HG03135 (cell line): ENCODE data around the gene ABHD5.

Experiments
- ATAC-seq: cut with Tn5 transposase; IDR thresholded peaks from one replicate; pipeline ENCODE4 v1.9.1; 2021; ENCODE audit warnings: mild to moderate bottlenecking, moderate library complexity; ENCODE audit not compliant: unreplicated experiment

Gene ABHD5

DNA sequence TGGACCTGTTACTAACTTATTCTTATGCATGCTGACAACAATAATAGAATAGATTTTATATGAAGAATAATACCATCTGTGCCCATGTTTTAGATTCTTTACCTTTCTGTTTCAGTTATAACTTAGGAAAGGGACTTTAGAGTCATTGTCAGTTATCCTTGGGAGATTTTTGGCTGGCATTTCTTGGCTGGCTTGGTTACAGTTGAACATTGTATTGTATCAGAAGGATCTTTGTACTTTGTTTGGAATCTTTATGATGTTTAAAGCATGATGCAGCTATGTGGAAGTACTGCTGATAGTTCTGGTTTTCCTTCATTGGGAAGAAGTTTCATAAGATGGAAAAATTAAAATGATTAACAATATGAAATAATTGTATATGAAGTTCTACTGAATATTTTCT, 19.9 kb downstream of the ABHD5 start:
- ATAC-seq, result no peak

DNA sequence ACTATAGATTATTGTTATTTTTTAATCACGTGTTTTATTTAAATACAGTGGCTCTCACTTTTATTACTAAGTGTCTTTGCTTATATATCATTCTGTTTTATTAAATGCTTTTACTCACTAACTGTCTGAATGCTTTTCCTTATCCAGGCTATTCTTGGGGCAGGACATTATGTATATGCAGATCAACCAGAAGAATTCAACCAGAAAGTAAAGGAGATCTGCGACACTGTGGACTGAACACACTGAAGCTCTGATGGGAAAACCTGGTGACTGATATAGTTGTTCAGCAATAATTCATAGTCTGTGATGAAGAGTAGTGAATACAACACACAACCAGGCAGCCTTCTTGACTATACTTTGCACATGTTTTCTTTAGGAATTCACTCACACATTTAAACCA, 27.6 kb downstream of the ABHD5 start:
- no peak for ATAC-seq

DNA sequence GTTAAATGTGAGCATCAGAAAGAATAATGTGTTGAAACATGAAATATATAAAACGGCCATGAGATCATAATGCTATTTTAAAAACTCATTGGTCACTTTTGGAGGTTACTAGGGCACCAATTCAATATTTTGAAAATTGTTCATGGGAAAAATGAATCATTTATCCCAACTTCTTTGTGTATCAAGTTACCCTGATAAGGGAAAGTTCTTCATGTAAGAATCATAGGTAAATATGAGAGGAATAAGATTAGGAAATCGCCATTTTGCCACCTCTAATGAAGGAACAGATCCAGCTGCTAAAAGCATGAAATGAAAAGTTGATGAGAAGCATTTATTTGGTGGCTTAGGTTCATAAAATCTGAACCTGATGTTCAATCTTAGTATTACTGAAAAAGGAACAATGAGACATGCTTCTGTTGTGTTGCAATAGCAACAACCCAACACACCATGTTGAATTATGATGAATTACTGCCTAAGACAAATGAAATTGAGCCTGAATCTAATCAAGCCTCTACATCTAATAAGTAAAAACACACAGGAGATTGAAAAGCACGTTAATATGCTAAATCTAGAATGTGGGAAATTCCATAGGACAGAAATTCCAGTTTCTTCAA, 32.5 kb downstream of the ABHD5 start:
- no peak for ATAC-seq

DNA sequence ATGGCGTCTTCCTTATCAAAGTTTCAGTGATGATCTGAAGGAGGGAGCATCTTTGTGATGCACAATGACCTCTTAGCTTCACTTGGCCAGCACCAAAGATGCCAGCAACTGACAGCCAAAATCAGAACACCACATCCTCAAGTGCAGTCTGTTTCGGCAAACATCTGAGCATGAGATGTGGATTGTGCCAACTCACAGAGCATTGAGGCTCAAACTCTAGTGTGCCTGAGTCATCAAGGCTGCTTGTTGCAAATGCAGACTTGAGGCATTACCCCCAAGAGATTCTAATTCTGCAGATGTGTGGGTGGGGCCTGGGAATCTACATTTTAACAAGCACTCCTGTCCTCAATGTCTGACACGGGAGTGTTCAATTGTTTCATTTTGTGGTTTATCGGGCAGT, 35.8 kb downstream of the ABHD5 start:
- no peak for ATAC-seq

DNA sequence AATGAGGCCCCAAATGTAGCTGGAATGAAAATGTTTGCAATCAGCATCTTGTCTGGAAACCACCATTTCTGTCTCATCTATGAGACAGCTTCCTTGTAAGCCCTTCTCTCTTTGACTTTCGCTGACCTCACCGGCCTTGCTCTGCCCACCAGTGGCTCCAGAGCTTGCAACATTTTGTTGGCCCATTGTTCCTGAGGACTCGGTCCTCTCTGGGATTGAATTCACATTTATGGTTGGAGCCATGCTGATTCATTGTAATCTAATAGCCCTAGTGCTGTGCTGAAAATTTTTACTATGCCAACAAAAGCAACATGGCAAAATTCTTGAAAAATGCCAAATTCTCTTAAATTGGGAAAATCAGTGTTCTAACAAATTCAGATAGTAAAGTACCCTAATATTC, 37.2 kb downstream of the ABHD5 start:
- no peak for ATAC-seq

DNA sequence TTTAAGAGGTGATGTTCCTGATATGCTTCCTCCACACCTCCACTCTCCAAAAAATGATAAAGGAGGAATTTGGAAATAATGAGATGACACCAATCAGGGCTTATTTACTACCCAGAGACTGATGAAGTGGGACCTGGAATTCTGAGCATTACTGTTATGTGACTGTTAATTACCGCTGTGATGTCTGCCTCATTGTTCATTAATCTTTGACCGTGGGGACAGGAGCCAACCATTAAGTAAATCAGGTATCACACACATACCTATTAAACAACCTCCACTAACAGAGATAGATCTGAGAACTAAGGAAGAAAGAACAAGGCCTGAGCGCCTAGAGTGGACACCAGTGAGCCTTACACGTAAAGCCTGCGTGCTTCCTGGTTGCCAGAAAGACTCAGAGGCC, 37.7 kb downstream of the ABHD5 start:
- ATAC-seq, result no peak

DNA sequence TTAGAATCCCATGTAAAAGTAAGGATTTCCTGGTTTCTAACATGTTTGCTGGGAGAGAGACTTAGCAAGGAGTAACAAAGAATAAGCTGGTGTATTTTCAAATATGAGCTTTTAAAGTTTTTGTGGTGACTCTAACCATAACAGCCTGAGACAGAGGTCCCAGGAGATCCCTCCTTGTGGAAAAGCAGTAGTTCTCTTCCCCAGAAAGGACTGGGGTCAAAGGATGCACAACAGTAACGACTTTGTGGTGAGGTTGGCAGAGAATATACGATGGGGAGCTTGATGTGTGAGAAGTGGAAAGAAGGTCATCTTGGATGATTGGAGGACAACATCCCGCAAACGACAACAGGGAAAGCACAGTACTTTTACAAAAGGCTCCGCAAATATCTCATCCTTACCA, 38.2 kb downstream of the ABHD5 start:
- ATAC-seq, result no peak

DNA sequence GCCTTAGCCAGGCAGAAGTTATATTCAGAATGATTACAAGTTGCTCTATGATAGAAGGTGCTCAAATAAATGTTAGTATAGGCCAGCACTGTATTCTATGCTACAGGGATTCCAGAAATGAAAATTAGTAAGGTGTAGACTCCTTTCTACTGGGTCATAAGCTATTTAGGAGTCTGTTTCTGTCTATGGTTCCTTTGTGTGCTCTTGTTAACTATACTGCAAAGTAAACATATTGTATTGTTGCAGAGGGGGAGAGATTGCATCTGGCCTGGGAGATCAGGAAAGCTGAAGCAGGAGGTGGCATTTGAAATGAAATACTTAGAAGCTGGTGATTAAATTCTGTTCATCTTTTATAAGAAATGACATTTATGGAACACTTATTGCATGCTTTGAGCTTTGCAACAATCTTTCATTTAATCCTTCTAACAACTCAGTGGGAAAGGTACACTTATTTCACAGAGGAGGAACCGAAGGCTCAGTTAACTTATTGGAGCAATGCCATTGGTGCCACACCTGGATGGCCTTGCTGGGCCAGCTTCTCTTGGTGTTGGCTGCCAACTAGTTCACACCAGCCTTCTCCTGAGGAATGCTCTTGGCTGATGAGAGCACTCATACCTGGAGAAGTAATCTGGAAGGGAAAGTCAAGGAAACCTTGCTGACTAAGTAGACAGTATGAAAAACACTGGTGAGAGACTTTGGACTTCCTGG, 39.1 kb downstream of the ABHD5 start:
- ATAC-seq, result no peak

DNA sequence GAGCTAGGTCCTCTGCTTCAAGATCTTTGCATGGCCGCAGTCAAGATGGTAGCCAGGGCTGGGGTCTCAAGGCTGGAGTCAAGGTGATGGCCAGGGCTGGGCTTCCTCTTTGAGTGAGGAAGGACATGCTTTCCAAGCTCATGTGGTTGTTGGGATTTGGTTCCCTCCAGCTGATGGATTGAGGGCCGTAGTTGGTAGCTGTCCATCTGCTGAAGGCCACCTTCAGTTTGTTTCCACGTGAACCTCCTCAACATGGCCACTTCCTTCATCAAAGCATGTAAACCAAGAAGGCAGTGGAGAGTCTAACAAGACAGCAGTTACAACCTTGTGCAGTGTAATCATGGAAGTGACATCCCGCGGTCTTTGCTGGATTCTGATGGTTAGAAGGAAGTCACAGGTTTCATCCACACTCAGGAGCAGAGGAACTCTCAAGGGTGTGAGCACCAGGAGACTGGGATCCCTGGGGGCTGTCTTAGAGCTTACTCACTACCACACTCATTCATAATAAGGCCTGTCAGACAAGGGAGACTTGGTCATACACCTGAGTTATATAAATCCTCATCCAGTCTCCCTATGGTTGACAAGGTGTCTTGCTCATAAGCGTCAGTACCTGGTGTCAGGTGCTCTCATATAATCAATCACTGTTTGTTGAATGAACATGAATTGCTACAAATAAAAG, 42.1 kb downstream of the ABHD5 start:
- no peak for ATAC-seq

DNA sequence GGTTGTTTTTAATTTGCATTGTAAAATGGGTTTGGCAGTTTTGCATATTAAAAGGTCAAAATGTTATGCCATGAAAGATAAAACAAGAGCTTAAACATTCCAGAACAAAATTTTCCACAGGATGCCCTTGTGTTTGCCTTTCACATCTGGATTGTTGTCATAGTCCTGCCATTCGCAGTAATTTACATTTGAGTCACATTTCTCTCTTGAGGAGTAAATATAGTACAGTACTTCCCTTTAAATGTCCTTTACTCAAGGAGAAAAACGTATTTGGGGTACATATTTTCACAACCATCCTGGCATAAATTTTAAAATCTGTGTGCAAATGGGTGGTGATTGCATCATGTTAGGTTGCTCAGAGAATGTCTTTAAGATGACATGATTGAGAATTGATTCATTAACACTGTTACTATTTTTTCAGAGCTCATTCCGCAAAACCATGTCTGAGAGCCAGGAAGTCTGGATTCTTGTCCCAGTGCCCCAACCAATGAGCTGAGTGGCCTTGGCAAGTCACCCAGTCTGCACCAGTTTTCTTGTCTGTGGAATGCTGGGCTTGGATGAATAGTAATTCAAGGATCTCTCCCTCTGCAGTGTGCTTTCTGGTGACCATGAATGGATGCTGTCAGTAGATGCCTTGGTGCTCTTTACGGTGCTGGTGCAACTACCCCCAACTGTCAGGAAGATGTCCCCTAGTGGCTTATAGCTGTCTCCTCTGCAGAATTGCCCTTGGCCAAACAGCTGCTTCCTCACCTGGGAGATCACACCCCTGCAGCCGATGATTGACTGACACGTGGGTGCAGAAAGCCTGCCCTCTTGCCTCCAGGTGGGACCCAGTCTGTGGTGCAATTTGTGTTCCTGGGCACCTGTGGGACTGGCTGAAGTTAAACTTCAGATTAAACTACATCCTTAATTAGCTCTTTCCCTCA, 43.0 kb downstream of the ABHD5 start:
- no peak for ATAC-seq

DNA sequence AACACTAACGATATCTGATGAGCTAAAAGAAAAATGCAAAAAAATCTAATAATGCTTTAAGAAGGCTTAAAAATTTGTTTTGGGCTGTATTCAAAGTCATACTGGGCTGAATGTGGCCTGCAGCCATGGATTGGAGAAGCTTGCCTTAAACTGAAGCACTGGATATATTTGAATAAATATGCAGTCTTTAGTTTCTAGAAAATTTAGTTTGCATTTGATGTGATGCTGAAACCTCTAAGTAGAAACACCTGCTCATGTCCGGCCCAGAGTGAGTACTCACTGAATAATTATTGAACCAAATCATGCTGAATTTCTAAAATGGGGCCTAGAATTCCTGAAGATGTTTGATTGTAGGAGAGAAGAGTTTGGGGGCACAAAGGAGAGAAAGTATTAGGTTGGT, 43.9 kb downstream of the ABHD5 start:
- no peak for ATAC-seq

DNA sequence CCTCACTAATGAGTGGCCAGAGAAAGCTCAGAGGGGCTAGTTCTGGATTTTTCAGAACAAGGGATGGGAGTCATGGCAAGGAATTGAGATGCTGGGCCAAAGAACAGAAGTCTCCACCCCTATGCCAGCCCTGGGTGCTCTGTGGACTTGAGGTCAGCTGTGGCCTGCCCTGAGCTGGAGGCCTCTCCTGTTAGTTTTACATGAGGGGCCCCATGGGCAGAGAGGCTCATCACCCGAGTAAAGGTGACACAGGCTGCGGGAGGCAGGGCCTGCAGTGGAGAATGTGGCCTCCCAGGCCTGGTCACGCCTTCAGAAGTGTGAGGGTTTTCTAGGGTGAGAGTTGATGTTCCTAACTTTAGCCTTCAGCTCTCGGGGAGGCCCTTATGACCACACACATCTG, 44.9 kb downstream of the ABHD5 start:
- ATAC-seq, result no peak

DNA sequence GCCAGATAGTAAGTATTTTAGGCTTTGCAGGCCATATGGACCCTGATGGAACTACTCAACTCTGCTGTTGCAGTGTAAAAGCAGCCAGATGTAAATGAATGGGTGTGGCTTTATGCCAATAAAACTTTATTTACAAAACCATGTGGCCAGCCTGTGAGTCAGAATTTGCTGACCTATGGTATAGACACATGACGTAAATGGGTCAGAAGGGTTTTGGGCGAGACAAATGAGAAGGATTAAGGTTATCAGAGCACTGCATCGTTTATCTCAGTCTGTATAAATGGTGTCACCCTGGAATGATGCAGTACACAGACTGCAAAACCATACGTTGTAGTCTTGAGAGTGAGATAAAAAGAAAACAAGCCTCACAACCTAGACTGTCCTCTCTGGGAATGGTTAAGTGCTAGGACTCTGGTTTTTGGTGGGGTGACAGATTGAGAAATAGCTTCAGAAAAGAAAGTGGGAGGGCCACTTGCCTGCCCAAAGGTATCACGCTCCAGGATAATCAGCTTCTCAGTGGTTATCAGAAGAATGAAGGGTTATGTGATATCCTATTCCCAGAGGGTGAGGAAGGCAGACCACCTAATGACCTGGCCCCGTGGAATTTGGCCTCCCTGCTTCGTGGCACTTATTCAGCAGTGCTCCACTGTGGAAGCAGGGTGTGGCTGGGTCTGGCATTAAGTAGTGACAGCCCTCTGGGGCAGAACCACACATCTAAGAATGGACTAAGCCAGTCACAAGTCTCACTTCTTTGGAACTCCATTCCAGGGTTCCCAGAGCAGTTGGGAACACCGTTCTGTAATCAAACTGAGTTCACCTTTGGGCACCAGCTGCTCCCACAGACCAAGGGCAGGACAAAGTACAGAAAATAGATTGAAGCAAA, 46.1 kb downstream of the ABHD5 start:
- ATAC-seq, result no peak

DNA sequence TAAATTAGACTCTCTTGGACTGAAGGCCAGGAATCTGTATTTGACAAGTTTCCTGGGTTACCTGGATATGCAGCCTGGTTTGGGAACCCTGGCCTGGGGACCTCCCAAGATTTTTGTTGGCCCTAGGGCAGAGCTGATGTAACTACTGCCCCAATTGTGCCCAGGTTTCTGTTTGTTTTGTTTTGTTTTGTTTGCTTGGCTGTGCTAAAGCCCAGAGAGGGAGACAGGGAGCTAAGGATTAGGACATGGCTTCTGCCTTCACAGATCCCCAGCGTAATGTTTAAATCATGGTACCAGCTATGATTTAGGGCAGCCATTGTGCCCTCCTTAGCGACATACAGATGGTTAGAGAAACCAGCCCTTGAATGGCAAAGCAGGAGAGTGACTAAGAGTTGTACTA, 47.6 kb downstream of the ABHD5 start:
- ATAC-seq, result no peak

DNA sequence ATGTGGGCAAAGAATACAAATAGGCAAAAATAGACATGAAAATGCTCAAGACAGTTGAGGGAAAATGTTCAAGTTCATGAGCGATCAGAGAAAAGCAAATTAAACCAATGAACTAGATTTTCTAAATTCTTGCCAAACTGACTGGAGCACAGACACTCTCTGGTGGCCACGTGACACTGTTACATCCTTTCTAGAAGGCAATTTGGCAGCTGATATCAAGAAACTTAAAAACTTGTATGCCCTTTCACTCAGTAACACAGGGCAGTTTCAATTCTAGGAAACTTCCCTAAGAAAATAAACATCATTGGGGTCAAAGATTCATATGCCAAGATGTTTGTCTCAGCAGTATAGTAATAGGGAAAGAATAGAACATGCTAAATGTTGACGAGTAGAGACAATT, 52.2 kb downstream of the ABHD5 start:
- ATAC-seq, result no peak

DNA sequence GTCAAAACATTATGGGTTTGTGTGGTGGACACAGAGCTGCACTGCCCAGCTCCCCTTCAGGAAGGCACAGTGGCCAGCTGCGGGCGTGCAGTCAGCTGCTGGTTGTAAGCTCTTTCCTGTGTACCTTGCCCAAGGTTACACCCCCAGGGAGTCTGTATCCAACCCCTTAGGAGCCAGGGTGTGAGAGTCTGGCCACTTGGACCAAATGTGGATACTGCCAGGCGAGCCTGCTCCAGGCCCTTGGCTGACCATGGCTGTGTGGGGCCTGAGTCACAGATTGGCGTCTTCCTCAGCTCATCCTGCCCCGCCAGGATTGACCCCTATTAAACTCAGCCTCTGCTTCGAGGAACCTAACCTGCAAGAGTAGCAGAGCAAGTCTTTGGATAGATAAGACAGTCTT, 56.9 kb downstream of the ABHD5 start:
- no peak for ATAC-seq

DNA sequence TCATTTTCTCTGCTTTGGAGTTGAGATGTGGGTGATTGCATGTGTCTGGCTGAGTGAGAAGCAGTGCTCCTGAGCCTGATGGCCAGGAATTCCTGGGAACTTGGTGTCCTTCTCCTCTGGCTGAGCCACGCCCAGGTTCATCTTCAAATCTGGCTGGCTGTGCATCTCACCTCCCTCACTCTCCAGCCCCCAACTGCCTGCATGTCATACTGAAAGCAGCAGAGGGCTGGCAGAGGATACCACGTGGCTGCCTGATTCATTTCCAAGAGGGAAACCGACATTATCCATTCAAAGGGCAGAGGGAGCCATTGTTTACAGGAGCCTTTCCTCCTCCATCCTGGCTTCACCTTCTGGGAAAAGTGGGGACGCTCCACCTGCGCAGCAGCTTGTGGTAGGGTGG, 57.4 kb downstream of the ABHD5 start:
- ATAC-seq, result no peak

DNA sequence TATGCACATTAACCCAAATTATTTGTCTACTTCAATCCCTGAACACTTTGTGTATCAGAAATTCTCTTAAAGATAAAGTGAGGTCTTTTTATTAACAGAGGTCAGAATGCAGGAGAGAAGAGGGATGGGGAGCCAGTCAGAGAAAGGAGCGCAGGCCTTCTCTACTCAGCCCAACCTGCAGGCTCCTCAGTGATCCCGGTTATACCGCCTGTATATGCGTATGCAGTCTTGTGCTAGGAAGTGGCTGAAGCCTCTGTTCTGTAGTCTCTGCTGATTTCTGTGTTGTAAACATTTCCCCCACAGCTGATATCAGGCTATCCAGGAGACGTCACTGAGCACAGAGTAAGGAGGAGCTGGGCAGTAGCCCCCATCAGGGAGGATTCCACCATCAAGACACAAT, 57.9 kb downstream of the ABHD5 start:
- ATAC-seq, result no peak

DNA sequence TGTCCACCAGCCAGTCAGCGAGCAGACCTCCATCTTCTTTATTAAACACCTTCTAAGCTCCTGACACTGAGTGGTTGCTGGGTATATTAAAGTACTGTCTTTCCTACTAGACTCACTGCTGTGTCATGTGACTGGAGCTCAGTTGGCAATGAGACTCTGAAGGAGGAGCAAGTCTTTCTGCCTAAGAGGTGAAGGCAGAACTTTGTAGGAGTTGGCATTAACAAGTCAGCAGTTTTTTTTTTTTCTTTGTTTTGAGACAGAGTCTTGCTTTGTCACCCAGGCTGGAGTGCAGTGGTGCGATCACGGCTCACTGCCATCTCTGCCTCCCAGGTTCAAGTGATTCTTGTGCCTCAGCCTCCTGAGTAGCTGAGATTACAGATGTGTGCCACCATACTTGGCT, 62.2 kb downstream of the ABHD5 start:
- ATAC-seq, result no peak
